ENCODE results near the gene CMIP.
A peak's percentile ranks its signal among the peaks of the same experiment; 100 is the strongest.
"Not testable (repeated sequence)": the region's sequence is repeated elsewhere in the genome, so short reads cannot be mapped to it uniquely, and the experiment has no call there.

The CMIP gene

GRCh38 chr16:81716478-81717225, 272.0 kb downstream of the CMIP start:
- DNase-seq (ENCODE audit: low read depth in 2 of 2): no peak

- DNase-seq (ENCODE audit: low read depth in 2 of 2): no peak
These were observed 273.1 kb downstream of the CMIP start for GRCh38 chr16:81717662-81718189.

GRCh38 chr16:81718637-81719036, 274.0 kb downstream of the CMIP start:
- no peak for DNase-seq (ENCODE audit: low read depth in 2 of 2)

GRCh38 chr16:81719993-81720392, 275.4 kb downstream of the CMIP start:
- DNase-seq (ENCODE audit: low read depth in 2 of 2): no peak

- DNase-seq (ENCODE audit: low read depth in 2 of 2): no peak
These were observed 276.6 kb downstream of the CMIP start for GRCh38 chr16:81720973-81721906.

- peak in 1 of 2 donors; percentile 59 for DNase-seq (ENCODE audit: low read depth in 2 of 2)
These were observed 278.6 kb downstream of the CMIP start for GRCh38 chr16:81723098-81723723.

- DNase-seq (ENCODE audit: low read depth in 2 of 2): no peak
These were observed 283.8 kb downstream of the CMIP start for GRCh38 chr16:81728435-81728834.

- DNase-seq (ENCODE audit: low read depth in 2 of 2): no peak
These were observed 284.8 kb downstream of the CMIP start for GRCh38 chr16:81729451-81729850.

GRCh38 chr16:81730090-81731051, 285.8 kb downstream of the CMIP start:
- DNase-seq (ENCODE audit: low read depth in 2 of 2): peak; percentile 46 to 54

GRCh38 chr16:81731649-81732048, 287.0 kb downstream of the CMIP start:
- DNase-seq (ENCODE audit: low read depth in 2 of 2): no peak

- DNase-seq (ENCODE audit: low read depth in 2 of 2): no peak
These were observed 288.1 kb downstream of the CMIP start for GRCh38 chr16:81732699-81733098.

- no peak for DNase-seq (ENCODE audit: low read depth in 2 of 2)
These were observed 288.7 kb downstream of the CMIP start for GRCh38 chr16:81733295-81733694.

GRCh38 chr16:81734632-81735434, 290.2 kb downstream of the CMIP start:
- no peak for DNase-seq (ENCODE audit: low read depth in 2 of 2)

GRCh38 chr16:81737885-81738536, 293.4 kb downstream of the CMIP start:
- peak; percentile 73 to 87 for DNase-seq (ENCODE audit: low read depth in 2 of 2)

- no peak for DNase-seq (ENCODE audit: low read depth in 2 of 2)
These were observed 294.3 kb downstream of the CMIP start for GRCh38 chr16:81738783-81739496.

GRCh38 chr16:81739503-81739902, 294.9 kb downstream of the CMIP start:
- no peak for DNase-seq (ENCODE audit: low read depth in 2 of 2)

GRCh38 chr16:81740169-81740568, 295.6 kb downstream of the CMIP start:
- no peak for DNase-seq (ENCODE audit: low read depth in 2 of 2)

GRCh38 chr16:81741430-81741770, 296.8 kb downstream of the CMIP start:
- DNase-seq (ENCODE audit: low read depth in 2 of 2): not testable (repeated sequence)

- no peak for DNase-seq (ENCODE audit: low read depth in 2 of 2)
These were observed 299.8 kb downstream of the CMIP start for GRCh38 chr16:81744385-81744784.
